ENCODE measurements around the gene INHBE. TPM values are rescaled to one million over a fixed set of nuclear protein-coding genes. Genes with fewer than 3 reads are reported as not detected.
A peak's percentile ranks its signal among the peaks of the same experiment; 100 is the strongest.

The INHBE gene
- total and polyA plus RNA-seq, 2 of the 8 experiments (the other 6 are each of a cell fraction or from before 2014, with no cell fraction given): 10.2 to 18.8 TPM

DNA sequence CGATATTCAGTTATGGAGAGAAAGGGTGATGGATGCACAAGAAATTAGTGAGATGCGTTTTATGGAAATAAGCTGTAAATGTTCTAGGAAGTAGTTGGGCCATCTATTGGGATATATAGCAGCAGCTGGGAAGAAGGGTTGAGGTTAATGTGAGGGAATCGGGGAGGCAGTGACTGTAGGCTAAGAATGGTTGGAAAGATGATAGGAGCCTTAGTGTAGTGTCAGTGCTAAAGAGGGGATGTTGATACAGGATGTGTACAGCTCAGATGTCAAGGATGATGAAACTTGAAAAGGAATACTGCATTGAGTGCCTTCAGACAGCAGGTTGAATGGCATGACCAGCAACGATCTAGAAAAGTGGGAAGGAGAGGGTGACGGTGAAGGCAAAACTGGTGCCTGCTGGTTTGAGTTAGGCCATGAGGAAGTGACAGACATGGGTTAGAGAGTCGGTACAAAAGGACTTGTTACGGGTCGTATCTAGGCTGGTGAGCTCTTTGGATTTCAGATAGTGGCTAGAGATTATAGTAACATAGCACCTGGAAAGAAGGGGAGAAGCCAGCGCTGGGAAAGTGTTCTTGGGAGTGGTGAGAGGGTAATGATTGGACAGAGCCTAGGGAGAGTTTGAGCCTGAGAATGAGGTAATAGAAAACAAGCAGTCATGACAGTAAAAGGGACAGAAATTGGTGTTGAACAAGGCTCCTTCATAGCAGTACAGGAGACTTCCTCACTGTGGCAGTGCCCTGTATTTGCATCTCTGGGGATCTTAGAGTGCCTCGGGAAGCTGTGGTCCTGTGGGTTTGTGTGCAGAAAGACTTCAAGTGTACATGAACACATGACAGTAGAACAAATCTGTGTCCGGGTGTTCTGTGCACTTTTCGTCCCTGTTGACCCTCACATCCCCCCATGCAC is 42.4 kb downstream of the INHBE start:
- Histone ChIP-seq H2BK12ac (ENCODE audit: low read depth, low read length) (no peak overlapping the region), H3K23me2 (ENCODE audit: low read depth, low read length) (peaks cover 1% of the 10 kb centered on the region; the same call in 1 of the 2 replicates), H4K20me1 (replicated peaks in 1 of 2; ENCODE audit: control insufficient read depth in 1 of 2, insufficient read depth in 2 of 2, low read length in 2 of 2) (peaks cover 0 to 2% of the 10 kb centered on the region in 2 experiments), H3K4me2 (ENCODE audit: insufficient read depth in 1 of 2, low read depth in 2 of 2, low read length in 2 of 2) (no peak overlapping the region), H3K4me3 (ENCODE audit: extremely low read depth in 1 of 4, insufficient read depth in 2 of 4, low read depth in 3 of 4, low read length in 4 of 4) (no peak overlapping the region), H4K5ac (ENCODE audit: insufficient read length, low read depth, low read length) (no peak overlapping the region), H2BK120ac (replicated peaks; ENCODE audit: low read depth, low read length) (no peak overlapping the region), H3K9me3 (ENCODE audit: insufficient read depth in 2 of 2, low read depth in 1 of 2, low read length in 1 of 2) (no peaks in the 10 kb centered on the region; a peak in 1 of 4 replicates), H3K14ac (ENCODE audit: insufficient read length) (no peak overlapping the region), H3K27ac (ENCODE audit: low read depth, low read length) (no peak overlapping the region; the same call in 1 of the 2 replicates), H2AFZ (ENCODE audit: low read length) (no peak overlapping the region), H3K79me1 (ENCODE audit: low read depth, low read length) (peaks cover 5% of the 10 kb centered on the region; the same call in 1 of the 2 replicates), H3K18ac (ENCODE audit: extremely low read depth, low read length) (no peak overlapping the region), H3K27me3 (replicated peaks in 1 of 4; ENCODE audit: control insufficient read depth in 3 of 4, extremely low read depth in 1 of 4, insufficient read depth in 3 of 4, low read length in 3 of 4) (no peaks in the 10 kb centered on the region), H4K91ac (replicated peaks; ENCODE audit: insufficient read length, low read length) (no peak overlapping the region), H2BK5ac (ENCODE audit: low read depth, low read length) (peak overlapping the region; percentile 12; the same call in 1 of the 2 replicates), H3K79me2 (ENCODE audit: control insufficient read depth in 1 of 2, insufficient read depth in 2 of 2, low read length in 2 of 2) (peaks cover 0 to 6% of the 10 kb centered on the region in 2 experiments; a peak in 1 of 4 replicates), H3K36me3 (ENCODE audit: control insufficient read depth in 2 of 4, insufficient read depth in 4 of 4, low read length in 3 of 4) (peaks cover 30 to 82% (median 59%) of the 10 kb centered on the region in 4 experiments), H3K4me1 (replicated peaks in 1 of 4; ENCODE audit: control insufficient read depth in 3 of 4, insufficient read depth in 4 of 4, low read length in 3 of 4) (no peaks in the 10 kb centered on the region), H3K56ac (replicated peaks; ENCODE audit: insufficient read length, low read depth, low read length) (no peak overlapping the region), H4K8ac (ENCODE audit: extremely low read depth, insufficient read depth, low read length) (no peak overlapping the region), H3K23ac (ENCODE audit: insufficient read length) (no peak overlapping the region), H3K9ac (replicated peaks in 1 of 4; ENCODE audit: extremely low read depth in 1 of 4, low read depth in 3 of 4, low read length in 3 of 4) (peak overlapping the region in 1 of 4 experiments; percentile 7; a peak in 1 of 7 replicates), H2AK5ac (ENCODE audit: low read depth, low read length) (no peak overlapping the region), H3K4ac (replicated peaks; ENCODE audit: insufficient read length, low read depth, low read length) (no peak overlapping the region), H2BK15ac (ENCODE audit: low read length) (no peak overlapping the region), H2BK20ac (ENCODE audit: low read length) (no peak overlapping the region)
- POLR2A ChIA-PET (ENCODE audit: partially characterized antibody): interaction anchor here (0.6 to 1.5 kb wide), 8 partner anchors 34 to 326 kb away, joined by 3 to 4 read pairs (median 3); no protein-coding TSS in a partner anchor
- WGBS, 2 experiments (ENCODE audit: extremely low coverage in 1 of 2, insufficient coverage in 1 of 2, insufficient read length in 1 of 2, insufficient replicate concordance in 2 of 2, low coverage in 1 of 2, low lambda C conversion rate in 2 of 2, missing lambda C conversion rate in 1 of 2): 92% methylated on average over 12 of the region's 12 CpGs; no CpG with 5 or more reads in 1 of the 2 experiments
- CTCF ChIA-PET (ENCODE audit: partially characterized antibody): interaction anchor here (0.6 to 2.5 kb wide), 6 partner anchors 9 to 85 kb away, joined by 3 to 9 read pairs (median 4); partner anchors contain the start of gene MARS1
- no peak for FAIRE-seq
- no peak for DNase-seq (ENCODE audit: low read depth in 1 of 2, low spot score in 2 of 2)
- no peak for TF ChIP-seq SP4 (IDR thresholded peaks at IDR 0.05; ENCODE audit: low read length)
- TF ChIP-seq TBP (IDR thresholded peaks at IDR 0.05; ENCODE audit: low read depth, low read length): no peak
- no peak for TF ChIP-seq BCL11A (IDR thresholded peaks at IDR 0.05; ENCODE audit: low read depth in 2 of 2, low read length in 2 of 2)
- no peak for TF ChIP-seq BRCA1 (IDR thresholded peaks at IDR 0.05; ENCODE audit: low read depth, low read length)
- TF ChIP-seq POLR2AphosphoS5 (IDR thresholded peaks at IDR 0.05; ENCODE audit: low read depth, low read length): peak; percentile 43
- TF ChIP-seq, protein P1, sequence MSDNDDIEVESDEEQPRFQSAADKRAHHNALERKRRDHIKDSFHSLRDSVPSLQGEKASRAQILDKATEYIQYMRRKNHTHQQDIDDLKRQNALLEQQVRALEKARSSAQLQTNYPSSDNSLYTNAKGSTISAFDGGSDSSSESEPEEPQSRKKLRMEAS (IDR thresholded peaks at IDR 0.05): no peak
- TF ChIP-seq, protein P2, sequence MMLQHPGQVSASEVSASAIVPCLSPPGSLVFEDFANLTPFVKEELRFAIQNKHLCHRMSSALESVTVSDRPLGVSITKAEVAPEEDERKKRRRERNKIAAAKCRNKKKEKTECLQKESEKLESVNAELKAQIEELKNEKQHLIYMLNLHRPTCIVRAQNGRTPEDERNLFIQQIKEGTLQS (IDR thresholded peaks at IDR 0.05; ENCODE audit: insufficient read depth, low read depth, low read length): no peak
- peak in 1 of 2 experiments; percentile 51; a peak in 2 of 3 replicates for TF ChIP-seq POLR2A (IDR thresholded peaks at IDR 0.05; ENCODE audit: control extremely low read depth in 1 of 2, low read depth in 2 of 2, low read length in 2 of 2)
